Activated CD4-positive, alpha-beta T cell treated with anti-CD3 and anti-CD28 coated beads, Interleukin-2, amount 10 ng/mL, durations not matched to agents 7 days and 5 days (primary cell): ENCODE data around the gene CENPW. TPM values are rescaled to one million over a fixed set of nuclear protein-coding genes. Genes with fewer than 3 reads are reported as not detected.

Source experiments
- CTCF ChIA-PET: fragments of 350-600 bp; sonication (Branson Sonifier 250); formaldehyde crosslinking; loops from one replicate; lab custom pipeline; 2021; ENCODE audit warnings: antibody characterized with exemption; lab: Charles Lee
- POLR2A ChIA-PET: fragments of 350-600 bp; sonication (Branson Sonifier 250); formaldehyde crosslinking; loops from one replicate; lab custom pipeline; 2021; ENCODE audit warnings: antibody characterized with exemption; lab: Charles Lee
- DNase-seq: peaks from one replicate; pipeline ENCODE4 v3.0.0-alpha.2; 2020
- H3K27ac Mint-ChIP-seq: one replicate; pipeline ENCODE4 v1.8.0; 2021; ENCODE audit warnings: mild to moderate bottlenecking, moderate library complexity, mixed read lengths
- H3K27me3 Mint-ChIP-seq: one replicate; pipeline ENCODE4 v1.8.0; 2021; ENCODE audit warnings: mixed read lengths
- H3K36me3 Mint-ChIP-seq: one replicate; pipeline ENCODE4 v1.8.0; 2021; ENCODE audit warnings: low read depth, mixed read lengths
- H3K4me1 Mint-ChIP-seq: one replicate; pipeline ENCODE4 v1.8.0; 2021; ENCODE audit warnings: mixed read lengths
- H3K4me3 Mint-ChIP-seq: one replicate; pipeline ENCODE4 v1.8.0; 2021; ENCODE audit warnings: mild to moderate bottlenecking, moderate library complexity, mixed read lengths
- H3K9me3 Mint-ChIP-seq: one replicate; pipeline ENCODE4 v1.8.0; 2021; ENCODE audit warnings: mixed read lengths
- total RNA-seq, 2 experiments: library from RNA; stranded (reverse); gene quantifications; one replicate each; pipeline ENCODE4 v1.2.3, GENCODE V29; 2021

CENPW gene
- total RNA-seq, 2 experiments from 2014 or later: 48.5 to 58.9 TPM

- Mint-ChIP-seq H3K4me3 (no peak overlapping the region), H3K4me1 (no peaks in the 10 kb centered on the region), H3K27ac (no peak overlapping the region), H3K27me3 (no peaks in the 10 kb centered on the region), H3K9me3 (peaks cover 16% of the 10 kb centered on the region), H3K36me3 (no peaks in the 10 kb centered on the region)
- no peak for DNase-seq
- CTCF ChIA-PET: no interaction called here
- POLR2A ChIA-PET: no interaction called here
Observed at GRCh38 chr6:126380072-126380583, 40.2 kb downstream of the CENPW start.

- no peaks in the 10 kb centered on the region for H3K36me3 Mint-ChIP-seq
- peaks cover 16% of the 10 kb centered on the region for H3K9me3 Mint-ChIP-seq
- no peak overlapping the region for H3K4me3 Mint-ChIP-seq
- H3K4me1 Mint-ChIP-seq: no peaks in the 10 kb centered on the region
- no peak for DNase-seq
- H3K27me3 Mint-ChIP-seq: no peaks in the 10 kb centered on the region
- CTCF ChIA-PET: no interaction called here
- H3K27ac Mint-ChIP-seq: no peak overlapping the region
- POLR2A ChIA-PET: no interaction called here
Observed at GRCh38 chr6:126381498-126381897, 41.6 kb downstream of the CENPW start.

GRCh38 chr6:126383203-126383602 lies 43.3 kb downstream of the CENPW start:
- Mint-ChIP-seq H3K36me3 (no peaks in the 10 kb centered on the region), H3K9me3 (peaks cover 16% of the 10 kb centered on the region), H3K27ac (no peak overlapping the region), H3K4me1 (no peaks in the 10 kb centered on the region), H3K4me3 (no peak overlapping the region), H3K27me3 (no peaks in the 10 kb centered on the region)
- POLR2A ChIA-PET: no interaction called here
- CTCF ChIA-PET: no interaction called here
- DNase-seq: no peak

- Mint-ChIP-seq H3K27ac (no peak overlapping the region), H3K9me3 (peaks cover 16% of the 10 kb centered on the region), H3K27me3 (no peaks in the 10 kb centered on the region), H3K36me3 (no peaks in the 10 kb centered on the region), H3K4me1 (no peaks in the 10 kb centered on the region), H3K4me3 (no peak overlapping the region)
- ChIA-PET CTCF (no interaction called here), POLR2A (no interaction called here)
- DNase-seq: no peak
Observed at GRCh38 chr6:126385536-126385935, 45.6 kb downstream of the CENPW start.

GRCh38 chr6:126388104-126388598 lies 48.2 kb downstream of the CENPW start:
- peaks cover 3% of the 10 kb centered on the region for H3K27me3 Mint-ChIP-seq
- H3K9me3 Mint-ChIP-seq: peaks cover 11% of the 10 kb centered on the region
- no peaks in the 10 kb centered on the region for H3K4me1 Mint-ChIP-seq
- H3K4me3 Mint-ChIP-seq: no peak overlapping the region
- ChIA-PET CTCF (no interaction called here), POLR2A (no interaction called here)
- H3K27ac Mint-ChIP-seq: no peak overlapping the region
- no peak for DNase-seq
- H3K36me3 Mint-ChIP-seq: no peaks in the 10 kb centered on the region

GRCh38 chr6:126396131-126396530 lies 56.2 kb downstream of the CENPW start:
- H3K27me3 Mint-ChIP-seq: peaks cover 5% of the 10 kb centered on the region
- DNase-seq: no peak
- H3K4me1 Mint-ChIP-seq: no peaks in the 10 kb centered on the region
- POLR2A ChIA-PET: no interaction called here
- no peak overlapping the region for H3K4me3 Mint-ChIP-seq
- H3K36me3 Mint-ChIP-seq: no peaks in the 10 kb centered on the region
- no peaks in the 10 kb centered on the region for H3K9me3 Mint-ChIP-seq
- CTCF ChIA-PET: no interaction called here
- H3K27ac Mint-ChIP-seq: no peak overlapping the region
